Cardiac fibroblast (primary cell): ENCODE results near the gene BUD31.
"Not testable (repeated sequence)": the region's sequence is repeated elsewhere in the genome, so short reads cannot be mapped to it uniquely, and the experiment has no call there.

Source experiments
- DNase-seq, 2 donors: peaks; one replicate each; pipeline versions ENCODE4 v3.0.0 to v3.0.0-alpha.2; 2010; ENCODE audit warnings: low read depth in 2 of 2
- H3K4me3 ChIP-seq, 2 donors: replicated peaks in 1 of 2; 1 replicate in 1 of 2; 2 replicates in 1 of 2; pipeline ENCODE4 v1.5.1; 2011; ENCODE audit warnings: low read depth in 2 of 2, low read length in 2 of 2, mild to moderate bottlenecking in 2 of 2, moderate library complexity in 1 of 2
- TF ChIP-seq, protein P1 (sequence below): IDR thresholded peaks from one replicate; pipeline ENCODE4 v1.5.1; 2011; ENCODE audit warnings: low read depth, mild to moderate bottlenecking, low read length, inconsistent platforms

Gene BUD31

DNA sequence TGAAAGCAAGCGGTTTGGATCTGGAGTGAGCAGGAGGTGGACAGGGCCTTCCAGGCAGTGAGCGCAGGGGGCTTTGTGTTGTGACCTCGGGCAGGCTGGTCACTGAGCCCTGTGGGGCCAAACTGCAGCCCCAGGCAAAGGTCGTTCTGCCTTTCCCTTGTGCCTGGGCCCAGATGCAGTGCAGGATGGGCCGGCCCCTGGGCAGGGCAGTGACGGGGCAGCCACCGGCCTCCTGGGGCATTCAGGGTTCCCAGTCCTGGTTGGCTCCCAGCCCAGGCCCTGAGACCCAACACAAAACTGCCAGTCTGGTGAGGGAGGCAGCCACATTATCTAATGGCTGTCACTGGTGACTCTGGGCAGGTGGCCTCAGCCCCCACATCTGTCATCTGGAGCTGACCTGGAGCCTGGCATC is 27.1 kb upstream of the BUD31 start:
- TF ChIP-seq, protein P1, sequence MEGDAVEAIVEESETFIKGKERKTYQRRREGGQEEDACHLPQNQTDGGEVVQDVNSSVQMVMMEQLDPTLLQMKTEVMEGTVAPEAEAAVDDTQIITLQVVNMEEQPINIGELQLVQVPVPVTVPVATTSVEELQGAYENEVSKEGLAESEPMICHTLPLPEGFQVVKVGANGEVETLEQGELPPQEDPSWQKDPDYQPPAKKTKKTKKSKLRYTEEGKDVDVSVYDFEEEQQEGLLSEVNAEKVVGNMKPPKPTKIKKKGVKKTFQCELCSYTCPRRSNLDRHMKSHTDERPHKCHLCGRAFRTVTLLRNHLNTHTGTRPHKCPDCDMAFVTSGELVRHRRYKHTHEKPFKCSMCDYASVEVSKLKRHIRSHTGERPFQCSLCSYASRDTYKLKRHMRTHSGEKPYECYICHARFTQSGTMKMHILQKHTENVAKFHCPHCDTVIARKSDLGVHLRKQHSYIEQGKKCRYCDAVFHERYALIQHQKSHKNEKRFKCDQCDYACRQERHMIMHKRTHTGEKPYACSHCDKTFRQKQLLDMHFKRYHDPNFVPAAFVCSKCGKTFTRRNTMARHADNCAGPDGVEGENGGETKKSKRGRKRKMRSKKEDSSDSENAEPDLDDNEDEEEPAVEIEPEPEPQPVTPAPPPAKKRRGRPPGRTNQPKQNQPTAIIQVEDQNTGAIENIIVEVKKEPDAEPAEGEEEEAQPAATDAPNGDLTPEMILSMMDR = no peak
- DNase-seq = no peak
- H3K4me3 ChIP-seq = no peak overlapping the region

DNA sequence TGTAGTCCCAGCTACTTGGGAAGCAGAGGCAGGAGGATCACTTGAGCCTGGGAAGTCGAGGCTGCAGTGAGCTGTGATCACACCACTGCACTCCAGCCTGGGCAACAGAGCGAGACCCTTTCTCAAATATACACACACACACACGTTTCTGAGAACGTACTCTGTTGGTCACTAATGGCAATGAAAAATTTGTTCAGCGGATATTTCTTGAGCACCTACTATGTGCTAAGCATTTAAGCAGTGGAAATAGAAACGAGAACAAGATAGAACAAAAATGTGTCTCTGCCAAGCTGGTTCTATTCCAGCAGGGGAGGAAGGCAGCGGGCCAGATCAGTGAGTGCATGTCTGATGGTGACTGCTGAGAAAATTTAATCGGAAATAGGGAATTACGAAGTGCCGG is 25.6 kb upstream of the BUD31 start:
- TF ChIP-seq, protein P1 = no peak
- no peak for DNase-seq
- no peak overlapping the region for H3K4me3 ChIP-seq

DNA sequence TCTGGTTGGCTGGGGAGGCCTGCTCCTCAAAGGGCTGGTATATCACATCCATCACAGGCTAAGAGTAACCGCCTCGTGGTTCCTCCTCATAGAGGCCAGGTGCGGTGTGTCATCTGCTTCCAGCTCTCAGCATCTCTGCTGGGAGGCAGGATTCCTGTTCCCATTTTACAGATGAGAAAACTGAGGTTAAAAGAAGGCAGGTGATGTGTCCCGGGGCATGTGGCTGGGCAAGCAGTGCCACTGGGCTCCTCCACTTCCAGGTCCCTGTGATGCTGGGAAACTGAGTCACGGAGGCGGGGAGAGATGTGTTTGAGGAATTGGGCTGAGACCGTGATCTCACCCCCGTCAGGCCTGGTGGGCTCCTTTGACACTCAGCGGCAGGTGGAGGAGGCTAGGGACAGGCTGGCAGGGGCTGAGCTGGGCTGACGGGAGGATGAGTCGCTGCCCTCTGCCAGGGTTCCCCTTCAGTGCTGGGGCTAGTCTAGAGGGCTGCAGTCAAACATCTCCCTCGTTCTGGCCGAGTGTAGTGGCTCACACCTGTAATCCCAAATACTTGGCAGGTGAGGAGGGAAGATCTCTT is 24.9 kb upstream of the BUD31 start:
- TF ChIP-seq, protein P1 = no peak
- DNase-seq = no peak
- no peak overlapping the region for H3K4me3 ChIP-seq

DNA sequence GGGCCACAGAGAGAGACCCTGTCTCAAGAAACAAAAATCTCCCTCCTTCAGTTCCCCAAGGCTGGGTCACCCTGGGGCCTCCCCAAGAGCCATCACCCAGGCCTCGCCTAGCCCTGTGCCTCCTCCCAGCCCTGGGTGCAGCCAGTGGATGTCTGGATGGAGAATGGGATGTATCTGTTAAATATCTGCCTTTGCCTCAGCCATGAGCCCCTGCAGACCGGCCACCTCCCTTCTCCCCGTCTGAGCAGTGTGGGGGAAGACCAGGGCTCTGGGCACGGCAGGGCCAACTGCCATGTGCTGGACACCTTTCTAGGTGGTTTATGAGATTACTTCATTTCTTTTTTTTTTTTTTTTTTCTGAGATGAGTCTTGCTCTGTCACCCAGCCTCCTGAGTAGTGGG is 24.2 kb upstream of the BUD31 start:
- no peak overlapping the region for H3K4me3 ChIP-seq
- TF ChIP-seq, protein P1 = no peak
- DNase-seq = no peak

DNA sequence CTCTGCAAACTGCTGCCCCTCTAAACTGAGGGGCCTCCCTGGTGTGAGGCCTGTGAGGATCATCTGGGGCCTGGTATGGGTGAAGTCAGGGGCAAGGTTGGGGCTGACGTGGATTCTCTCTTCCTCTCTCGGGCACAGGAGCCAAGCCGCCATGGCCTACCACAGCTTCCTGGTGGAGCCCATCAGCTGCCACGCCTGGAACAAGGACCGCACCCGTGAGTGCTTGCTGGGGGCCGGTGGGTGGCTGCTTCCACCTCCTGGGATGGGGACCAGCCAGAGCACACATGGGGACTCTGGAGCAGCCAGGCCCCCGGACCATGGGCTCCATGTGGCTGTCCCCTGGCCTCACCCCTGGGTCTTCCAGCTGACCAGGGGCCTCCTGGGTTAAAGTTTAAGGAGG is 23.2 kb upstream of the BUD31 start:
- H3K4me3 ChIP-seq = no peak overlapping the region
- TF ChIP-seq, protein P1 = no peak
- DNase-seq = no peak

DNA sequence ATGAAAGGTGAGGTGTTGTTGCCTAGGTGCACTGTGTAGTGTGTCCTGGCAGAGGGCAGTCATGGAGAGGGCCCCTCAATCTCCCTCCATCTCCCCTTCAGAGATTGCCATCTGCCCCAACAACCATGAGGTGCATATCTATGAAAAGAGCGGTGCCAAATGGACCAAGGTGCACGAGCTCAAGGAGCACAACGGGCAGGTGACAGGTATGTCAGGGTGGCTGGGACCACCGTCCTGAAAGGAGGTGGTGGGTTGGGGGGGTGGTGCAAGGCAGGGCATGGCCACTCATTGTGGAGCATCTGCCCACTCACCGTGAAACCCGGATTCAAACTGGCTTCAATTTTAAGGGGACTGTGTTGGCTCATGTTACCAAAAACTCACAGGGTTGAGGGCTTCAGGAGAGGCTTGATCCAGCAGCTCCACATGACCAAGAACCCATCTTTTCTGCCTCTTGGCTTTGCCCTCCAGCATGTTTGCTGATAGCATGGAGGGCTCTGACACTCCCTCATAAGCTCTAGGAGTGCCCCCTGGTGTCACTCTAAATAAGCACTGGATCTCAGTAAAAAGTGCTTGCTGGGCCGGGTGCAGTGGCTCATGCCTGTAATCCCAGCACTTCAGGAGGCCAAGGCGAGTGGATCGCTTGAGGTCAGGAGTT is 22.1 kb upstream of the BUD31 start:
- TF ChIP-seq, protein P1 = peak; percentile 32
- no peak overlapping the region for H3K4me3 ChIP-seq
- DNase-seq = peak; percentile 58 to 64

DNA sequence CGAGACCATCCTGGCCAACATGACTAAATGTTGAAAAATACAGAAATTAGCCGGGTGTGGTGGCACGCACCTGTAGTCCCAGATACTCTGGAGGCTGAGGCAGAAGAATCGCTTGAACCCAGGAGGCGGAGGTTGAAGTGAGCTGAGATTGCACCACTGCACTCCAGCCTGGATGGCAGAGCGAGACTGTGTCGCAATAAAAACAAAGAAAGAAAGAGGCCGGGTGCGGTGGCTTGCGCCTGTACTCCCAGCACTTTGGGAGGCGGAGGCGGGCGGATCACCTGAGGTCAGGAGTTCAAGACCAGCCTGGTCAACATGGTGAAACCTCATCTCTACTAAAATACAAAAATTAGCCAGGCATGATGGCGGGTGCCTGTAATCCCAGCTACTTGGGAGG is 21.5 kb upstream of the BUD31 start:
- H3K4me3 ChIP-seq, DNase-seq: not testable (repeated sequence)
